Naive thymus-derived CD4-positive, alpha-beta T cell (primary cell): ENCODE results near the gene FABP1. TPM values are rescaled to one million over a fixed set of nuclear protein-coding genes. Genes with fewer than 3 reads are reported as not detected.

ENCODE experiments used
- ATAC-seq: fragments of 150-1000 bp; cut with Tn5 transposase; 2 replicates; pipeline ENCODE4 v1.10.0; 2021; ENCODE audit warnings: mild to moderate bottlenecking, moderate library complexity
- CTCF ChIA-PET: fragments of 350-600 bp; sonication (Branson Sonifier 250); formaldehyde crosslinking; loops from one replicate; lab custom pipeline; 2021; ENCODE audit warnings: antibody characterized with exemption; lab: Charles Lee
- POLR2A ChIA-PET: fragments of 350-600 bp; sonication (Branson Sonifier 250); formaldehyde crosslinking; loops from one replicate; lab custom pipeline; 2021; ENCODE audit warnings: antibody characterized with exemption, inconsistent platforms; lab: Charles Lee
- DNase-seq, 9 donors: peaks; one replicate each; pipeline versions ENCODE4 v3.0.0 to v3.0.0-alpha.2; 2020 to 2022; ENCODE audit warnings: mixed read lengths in 1 of 9
- H3K27ac ChIP-seq: one replicate; pipeline ENCODE4 v1.7.0; 2013; ENCODE audit warnings: mild to moderate bottlenecking, low read depth, low read length, moderate library complexity
- H3K27me3 ChIP-seq, 2 donors: one replicate each; pipeline ENCODE4 v1.7.0; 2013; ENCODE audit warnings: low read length in 2 of 2, mild to moderate bottlenecking in 2 of 2, moderate library complexity in 2 of 2; ENCODE audit not compliant: control insufficient read depth in 2 of 2, insufficient read depth in 2 of 2
- H3K36me3 ChIP-seq, 3 experiments: 1 replicate in 2 of 3; 2 replicates in 1 of 3; pipeline ENCODE4 v1.7.0; 2013; ENCODE audit warnings: low read length in 3 of 3, mild to moderate bottlenecking in 3 of 3, moderate library complexity in 1 of 3; ENCODE audit not compliant: insufficient read depth in 3 of 3, control insufficient read depth in 2 of 3
- H3K4me1 ChIP-seq, 2 donors: one replicate each; pipeline ENCODE4 v1.7.0; 2013; ENCODE audit warnings: low read length in 2 of 2, mild to moderate bottlenecking in 2 of 2, moderate library complexity in 1 of 2; ENCODE audit not compliant: control insufficient read depth in 2 of 2, insufficient read depth in 2 of 2
- H3K4me3 ChIP-seq: 2 replicates; pipeline ENCODE4 v1.7.0; 2013; ENCODE audit warnings: mild to moderate bottlenecking, low read length
- H3K9me3 ChIP-seq, 3 experiments: 1 replicate in 2 of 3; 2 replicates in 1 of 3; pipeline ENCODE4 v1.7.0; 2013; ENCODE audit warnings: low read length in 3 of 3; ENCODE audit not compliant: control insufficient read depth in 2 of 3
- H3K27ac Mint-ChIP-seq, 9 donors: one replicate each; pipeline ENCODE4 v1.8.0; 2020 to 2022; ENCODE audit warnings: mixed read lengths in 9 of 9, mild to moderate bottlenecking in 8 of 9, moderate library complexity in 5 of 9, inconsistent platforms in 2 of 9
- H3K27me3 Mint-ChIP-seq, 5 donors: one replicate each; pipeline ENCODE4 v1.8.0; 2021 to 2022; ENCODE audit warnings: mixed read lengths in 5 of 5, mild to moderate bottlenecking in 1 of 5
- H3K36me3 Mint-ChIP-seq, 5 donors: one replicate each; pipeline ENCODE4 v1.8.0; 2020 to 2022; ENCODE audit warnings: mixed read lengths in 5 of 5, mild to moderate bottlenecking in 3 of 5, inconsistent platforms in 1 of 5
- H3K4me1 Mint-ChIP-seq, 7 donors: one replicate each; pipeline ENCODE4 v1.8.0; 2020 to 2022; ENCODE audit warnings: mixed read lengths in 7 of 7, mild to moderate bottlenecking in 3 of 7, inconsistent platforms in 1 of 7
- H3K4me3 Mint-ChIP-seq, 10 donors: one replicate each; pipeline ENCODE4 v1.8.0; 2020 to 2022; ENCODE audit warnings: mild to moderate bottlenecking in 10 of 10, mixed read lengths in 10 of 10, moderate library complexity in 6 of 10, inconsistent platforms in 2 of 10
- H3K9me3 Mint-ChIP-seq, 11 donors: one replicate each; pipeline ENCODE4 v1.8.0; 2020 to 2022; ENCODE audit warnings: mixed read lengths in 11 of 11, mild to moderate bottlenecking in 4 of 11, inconsistent platforms in 1 of 11, moderate library complexity in 1 of 11
- intact Hi-C, 2 donors: fragments of 100-400 bp; cut with micrococcal nuclease; formaldehyde crosslinking; loops; one replicate each; pipeline ENCODE4 v1.15.1; 2023
- polyA plus RNA-seq, 2 donors: library from polyadenylated mRNA; unstranded; fragments of 300-500 nt; fragmentation: Illumina TruSeq; gene quantifications; one replicate each; pipeline ENCODE4 v1.2.3, GENCODE V29; 2021
- total RNA-seq, 6 experiments: library from RNA in 5 of 6; stranded (reverse) in 5 of 6; gene quantifications; 1 replicate in 5 of 6; 2 replicates in 1 of 6; pipeline ENCODE4 v1.2.3 and lab custom pipeline; 2021 to 2026

The FABP1 gene
- total and polyA plus RNA-seq, 7 experiments from 2014 or later: not detected

- H3K4me1 Mint-ChIP-seq: no peaks in the 10 kb centered on the region
- no peak overlapping the region for H3K27ac Mint-ChIP-seq
Observed at GRCh38 chr2:88100489-88100858, 27.4 kb downstream of the FABP1 start.

GRCh38 chr2:88099798-88100488 lies 27.9 kb downstream of the FABP1 start:
- Mint-ChIP-seq H3K4me3 (no peak overlapping the region), H3K27me3 (peaks cover 0 to 7% (median 5%) of the 10 kb centered on the region in 5 donors), H3K4me1 (no peaks in the 10 kb centered on the region), H3K9me3 (no peaks in the 10 kb centered on the region), H3K36me3 (no peaks in the 10 kb centered on the region), H3K27ac (peak overlapping the region in 1 of 9 donors; percentile 43)
- no peaks in the 10 kb centered on the region for H3K27me3 ChIP-seq
- DNase-seq: no peak
- H3K4me1 ChIP-seq: no peaks in the 10 kb centered on the region
- no peak overlapping the region for H3K27ac ChIP-seq
- no peaks in the 10 kb centered on the region for H3K9me3 ChIP-seq
- POLR2A ChIA-PET: interaction anchor here (1.3 kb wide), 1 partner anchor 10 kb away, joined by 3 read pairs; no protein-coding TSS in a partner anchor
- intact Hi-C loops: no loop called here
- no peak overlapping the region for H3K4me3 ChIP-seq
- no peak for ATAC-seq
- CTCF ChIA-PET: no interaction called here
- H3K36me3 ChIP-seq: no peaks in the 10 kb centered on the region

More at GRCh38 chr2:88100489-88100858, 27.4 kb downstream of the FABP1 start:
- POLR2A ChIA-PET: interaction anchor here (1.3 kb wide), 1 partner anchor 10 kb away, joined by 3 read pairs; no protein-coding TSS in a partner anchor
- Histone ChIP-seq H3K27me3 (no peaks in the 10 kb centered on the region), H3K4me3 (no peak overlapping the region), H3K9me3 (no peaks in the 10 kb centered on the region), H3K4me1 (no peaks in the 10 kb centered on the region), H3K36me3 (no peaks in the 10 kb centered on the region), H3K27ac (no peak overlapping the region)
- Mint-ChIP-seq H3K4me3 (no peak overlapping the region), H3K36me3 (no peaks in the 10 kb centered on the region), H3K27me3 (peaks cover 0 to 7% (median 5%) of the 10 kb centered on the region in 5 donors), H3K9me3 (no peaks in the 10 kb centered on the region)
- CTCF ChIA-PET: no interaction called here
- ATAC-seq: no peak
- intact Hi-C loops: no loop called here
- DNase-seq: no peak

- DNase-seq (no peak), ATAC-seq (no peak)
- Histone ChIP-seq H3K4me3 (no peak overlapping the region), H3K36me3 (no peaks in the 10 kb centered on the region), H3K4me1 (no peaks in the 10 kb centered on the region), H3K27ac (no peak overlapping the region), H3K27me3 (no peaks in the 10 kb centered on the region), H3K9me3 (no peaks in the 10 kb centered on the region)
- H3K4me1 Mint-ChIP-seq: peaks cover 0 to 4% (median 0%) of the 10 kb centered on the region in 7 donors
- peaks cover 0 to 7% (median 0%) of the 10 kb centered on the region in 5 donors for H3K27me3 Mint-ChIP-seq
- no peak overlapping the region for H3K4me3 Mint-ChIP-seq
- POLR2A ChIA-PET: no interaction called here
- no peaks in the 10 kb centered on the region for H3K9me3 Mint-ChIP-seq
- intact Hi-C loops: no loop called here
- no peak overlapping the region for H3K27ac Mint-ChIP-seq
- peaks cover 0 to 1% (median 0%) of the 10 kb centered on the region in 5 donors for H3K36me3 Mint-ChIP-seq
- CTCF ChIA-PET: interaction anchor here (0.7 kb wide), 1 partner anchor 9 kb away, joined by 3 read pairs; no protein-coding TSS in a partner anchor
Observed at GRCh38 chr2:88098558-88098900, 29.3 kb downstream of the FABP1 start.

GRCh38 chr2:88097891-88098557 lies 29.8 kb downstream of the FABP1 start:
- Histone ChIP-seq H3K4me3 (no peak overlapping the region), H3K27me3 (no peaks in the 10 kb centered on the region), H3K27ac (no peak overlapping the region), H3K9me3 (no peaks in the 10 kb centered on the region), H3K36me3 (no peaks in the 10 kb centered on the region), H3K4me1 (no peaks in the 10 kb centered on the region)
- ChIA-PET POLR2A (no interaction called here), CTCF (interaction anchor here (0.7 kb wide), 1 partner anchor 9 kb away, joined by 3 read pairs; no protein-coding TSS in a partner anchor)
- intact Hi-C loops: no loop called here
- DNase-seq (no peak), ATAC-seq (no peak)
- H3K27ac Mint-ChIP-seq: no peak overlapping the region
- peaks cover 0 to 6% (median 1%) of the 10 kb centered on the region in 7 donors for H3K4me1 Mint-ChIP-seq
- no peak overlapping the region for H3K4me3 Mint-ChIP-seq
- peaks cover 0 to 7% (median 0%) of the 10 kb centered on the region in 5 donors for H3K27me3 Mint-ChIP-seq
- no peaks in the 10 kb centered on the region for H3K9me3 Mint-ChIP-seq
- peaks cover 0 to 1% (median 0%) of the 10 kb centered on the region in 5 donors for H3K36me3 Mint-ChIP-seq

- peaks cover 0 to 1% (median 0%) of the 10 kb centered on the region in 5 donors for H3K36me3 Mint-ChIP-seq
- Histone ChIP-seq H3K36me3 (no peaks in the 10 kb centered on the region), H3K4me3 (no peak overlapping the region), H3K27ac (no peak overlapping the region), H3K9me3 (no peaks in the 10 kb centered on the region), H3K27me3 (no peaks in the 10 kb centered on the region), H3K4me1 (peaks cover 0 to 5% of the 10 kb centered on the region in 2 donors)
- H3K4me3 Mint-ChIP-seq: no peak overlapping the region
- H3K27ac Mint-ChIP-seq: peak overlapping the region in 1 of 9 donors; percentile 70
- intact Hi-C loops: no loop called here
- peaks cover 0 to 4% (median 0%) of the 10 kb centered on the region in 5 donors for H3K27me3 Mint-ChIP-seq
- no peak for DNase-seq
- peaks cover 0 to 15% (median 8%) of the 10 kb centered on the region in 7 donors for H3K4me1 Mint-ChIP-seq
- no peaks in the 10 kb centered on the region for H3K9me3 Mint-ChIP-seq
- CTCF ChIA-PET: interaction anchor here (1.2 kb wide), 1 partner anchor 16 kb away, joined by 3 read pairs; no protein-coding TSS in a partner anchor
- ATAC-seq: no peak
- POLR2A ChIA-PET: interaction anchor here (0.6 kb wide), 1 partner anchor 12 kb away, joined by 4 read pairs; no protein-coding TSS in a partner anchor
Observed at GRCh38 chr2:88097192-88097591, 30.7 kb downstream of the FABP1 start.

- H3K4me1 ChIP-seq: peaks cover 0 to 5% of the 10 kb centered on the region in 2 donors
- no peak overlapping the region for H3K27ac ChIP-seq
- DNase-seq: no peak
- H3K27me3 Mint-ChIP-seq: peaks cover 0 to 4% (median 0%) of the 10 kb centered on the region in 5 donors
- H3K36me3 ChIP-seq: no peaks in the 10 kb centered on the region
- no peak overlapping the region for H3K4me3 ChIP-seq
- peaks cover 0 to 1% (median 0%) of the 10 kb centered on the region in 5 donors for H3K36me3 Mint-ChIP-seq
- peak overlapping the region in 2 of 9 donors; percentile 20 to 70 for H3K27ac Mint-ChIP-seq
- H3K4me3 Mint-ChIP-seq: no peak overlapping the region
- ChIA-PET CTCF (interaction anchor here (1.2 kb wide), 1 partner anchor 16 kb away, joined by 3 read pairs; no protein-coding TSS in a partner anchor), POLR2A (no interaction called here)
- no peaks in the 10 kb centered on the region for H3K9me3 Mint-ChIP-seq
- peaks cover 0 to 20% (median 12%) of the 10 kb centered on the region in 7 donors for H3K4me1 Mint-ChIP-seq
- ATAC-seq: no peak
- H3K27me3 ChIP-seq: no peaks in the 10 kb centered on the region
- intact Hi-C loops: no loop called here
- H3K9me3 ChIP-seq: no peaks in the 10 kb centered on the region
Observed at GRCh38 chr2:88096708-88097107, 31.2 kb downstream of the FABP1 start.
